GM12875 (cell line): Measurements from ENCODE around the gene PQBP1.

Source experiments
- H3K4me3 ChIP-seq: one replicate; pipeline ENCODE4 v1.5.1; 2011; ENCODE audit warnings: low read depth, low read length, control low read depth
- TF ChIP-seq, protein P1 (sequence below): IDR thresholded peaks from 2 replicates; pipeline ENCODE4 v1.5.1; 2011; ENCODE audit warnings: low read depth, mild to moderate bottlenecking, control low read depth, inconsistent platforms, low read length, moderate library complexity, borderline replicate concordance; ENCODE audit not compliant: insufficient read depth

PQBP1 gene

GRCh38 chrX:48919360-48919841 is 21.7 kb downstream of the PQBP1 start:
- peak overlapping the region; percentile 46 for H3K4me3 ChIP-seq
- TF ChIP-seq, protein P1, sequence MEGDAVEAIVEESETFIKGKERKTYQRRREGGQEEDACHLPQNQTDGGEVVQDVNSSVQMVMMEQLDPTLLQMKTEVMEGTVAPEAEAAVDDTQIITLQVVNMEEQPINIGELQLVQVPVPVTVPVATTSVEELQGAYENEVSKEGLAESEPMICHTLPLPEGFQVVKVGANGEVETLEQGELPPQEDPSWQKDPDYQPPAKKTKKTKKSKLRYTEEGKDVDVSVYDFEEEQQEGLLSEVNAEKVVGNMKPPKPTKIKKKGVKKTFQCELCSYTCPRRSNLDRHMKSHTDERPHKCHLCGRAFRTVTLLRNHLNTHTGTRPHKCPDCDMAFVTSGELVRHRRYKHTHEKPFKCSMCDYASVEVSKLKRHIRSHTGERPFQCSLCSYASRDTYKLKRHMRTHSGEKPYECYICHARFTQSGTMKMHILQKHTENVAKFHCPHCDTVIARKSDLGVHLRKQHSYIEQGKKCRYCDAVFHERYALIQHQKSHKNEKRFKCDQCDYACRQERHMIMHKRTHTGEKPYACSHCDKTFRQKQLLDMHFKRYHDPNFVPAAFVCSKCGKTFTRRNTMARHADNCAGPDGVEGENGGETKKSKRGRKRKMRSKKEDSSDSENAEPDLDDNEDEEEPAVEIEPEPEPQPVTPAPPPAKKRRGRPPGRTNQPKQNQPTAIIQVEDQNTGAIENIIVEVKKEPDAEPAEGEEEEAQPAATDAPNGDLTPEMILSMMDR = no peak

- TF ChIP-seq, protein P1 = no peak
- H3K4me3 ChIP-seq = no peak overlapping the region
These were observed 22.4 kb downstream of the PQBP1 start for GRCh38 chrX:48919947-48920717.

- no peak overlapping the region for H3K4me3 ChIP-seq
- TF ChIP-seq, protein P1 = no peak
These were observed 23.0 kb downstream of the PQBP1 start for GRCh38 chrX:48920718-48921104.

GRCh38 chrX:48923771-48924170 is 26.0 kb downstream of the PQBP1 start:
- TF ChIP-seq, protein P1 = no peak
- H3K4me3 ChIP-seq = no peak overlapping the region

DNA sequence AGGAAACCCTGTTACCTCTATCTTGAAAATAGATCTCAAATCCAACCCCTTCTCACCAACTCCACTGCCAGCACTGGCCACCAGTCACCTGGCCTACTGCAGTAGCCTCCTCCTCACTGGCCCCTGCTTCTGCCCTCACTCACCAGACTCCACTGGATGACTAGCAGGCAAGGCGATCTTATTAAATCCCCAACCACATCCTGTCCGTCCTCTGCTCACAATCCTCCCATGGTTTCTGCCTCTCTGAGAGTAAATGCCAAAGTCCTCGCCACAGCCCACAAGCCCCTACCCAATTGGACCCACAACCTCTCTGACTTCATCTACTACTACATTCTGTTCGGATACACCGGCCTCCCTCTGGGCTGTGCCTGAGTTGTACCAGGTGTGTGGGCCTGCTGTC is 26.5 kb downstream of the PQBP1 start:
- H3K4me3 ChIP-seq = no peak overlapping the region
- TF ChIP-seq, protein P1 = no peak

GRCh38 chrX:48927123-48927522 is 29.4 kb downstream of the PQBP1 start:
- H3K4me3 ChIP-seq = no peak overlapping the region
- TF ChIP-seq, protein P1 = no peak

DNA sequence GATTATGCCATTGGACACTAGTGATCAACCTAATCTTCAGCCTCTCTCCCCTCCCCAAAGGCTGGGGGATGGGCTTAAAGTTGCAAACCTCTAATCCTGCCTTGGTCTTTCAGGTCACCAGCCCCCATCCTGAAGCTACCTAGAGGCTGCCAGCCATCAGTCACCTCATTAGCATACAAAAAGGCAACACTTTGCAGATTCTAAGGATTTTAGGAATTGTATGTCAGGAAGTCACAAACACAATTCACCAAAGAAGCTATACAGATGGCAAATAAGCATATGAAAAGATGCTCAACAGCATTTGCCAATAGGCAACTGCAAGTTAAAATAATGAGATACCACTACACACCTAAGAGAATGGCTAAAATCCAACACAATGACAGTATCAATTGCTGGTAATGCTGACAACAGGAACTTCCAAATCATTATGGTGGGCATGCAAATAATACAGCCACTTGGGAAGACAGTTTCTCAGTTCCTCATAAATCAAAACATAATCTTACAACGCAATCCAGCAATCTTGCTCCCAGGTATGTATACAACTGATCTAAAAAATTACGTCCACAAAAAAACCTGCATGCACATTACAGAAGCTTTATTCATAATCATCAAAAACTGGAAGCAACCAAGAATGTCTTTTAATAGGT is 30.1 kb downstream of the PQBP1 start:
- TF ChIP-seq, protein P1 = no peak
- no peak overlapping the region for H3K4me3 ChIP-seq
